Hindlimb muscle (tissue), 1 donor: ENCODE data around the gene RPL22L1. TPM values are rescaled to one million over a fixed set of nuclear protein-coding genes. Genes with fewer than 3 reads are reported as not detected.
"Not testable (repeated sequence)": the region's sequence is repeated elsewhere in the genome, so short reads cannot be mapped to it uniquely, and the experiment has no call there.

ENCODE experiments used
- DNase-seq: peaks from one replicate; pipeline ENCODE4 v3.0.0-alpha.2; 2013
- polyA plus RNA-seq: library from polyadenylated mRNA; unstranded; fragments of 120-200 nt; gene quantifications from one replicate; pipeline ENCODE4 v1.2.1, GENCODE V29; 2013; ENCODE audit not compliant: insufficient read length

The RPL22L1 gene
- polyA plus RNA-seq, 1 donor: 53.2 TPM

DNA sequence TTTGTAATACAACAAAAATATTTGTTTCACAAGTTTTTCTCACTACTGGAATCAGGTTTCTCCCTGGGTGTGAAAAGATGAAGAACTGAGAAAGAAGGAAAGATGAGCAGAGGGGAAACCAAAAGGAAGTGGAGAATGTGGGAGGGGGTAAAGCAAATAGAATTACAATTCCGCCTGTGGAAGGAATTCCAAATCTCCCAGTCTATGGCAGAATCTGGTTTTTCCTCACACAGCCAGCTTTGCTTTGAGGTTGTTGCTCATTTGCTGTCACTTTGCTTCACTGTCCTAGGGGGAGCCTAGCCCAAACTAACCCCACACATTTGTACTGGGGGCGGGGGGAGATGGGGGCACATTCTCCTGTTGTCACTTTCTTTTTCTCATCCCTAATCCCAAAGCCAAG is 43.9 kb downstream of the RPL22L1 start:
- no peak for DNase-seq

DNA sequence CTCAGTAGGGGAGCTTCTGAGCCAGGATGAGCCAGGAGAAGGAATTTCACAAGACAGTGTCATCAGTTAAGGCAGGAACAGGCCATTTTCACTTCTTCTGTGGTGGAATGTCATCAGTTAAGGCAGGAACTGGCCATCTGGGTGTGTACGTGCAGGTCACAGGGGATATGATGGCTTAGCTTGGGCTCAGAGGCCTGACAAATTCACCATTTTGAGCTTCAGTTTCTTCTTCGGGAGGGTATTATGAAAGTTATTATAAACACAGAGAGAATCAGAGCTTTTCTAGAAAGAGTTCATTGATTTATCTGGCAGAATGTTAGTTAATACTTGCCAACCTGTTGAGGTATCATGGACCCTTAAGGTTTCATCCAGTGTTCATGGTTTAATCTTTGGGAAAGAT is 46.4 kb downstream of the RPL22L1 start:
- DNase-seq: not testable (repeated sequence)

DNA sequence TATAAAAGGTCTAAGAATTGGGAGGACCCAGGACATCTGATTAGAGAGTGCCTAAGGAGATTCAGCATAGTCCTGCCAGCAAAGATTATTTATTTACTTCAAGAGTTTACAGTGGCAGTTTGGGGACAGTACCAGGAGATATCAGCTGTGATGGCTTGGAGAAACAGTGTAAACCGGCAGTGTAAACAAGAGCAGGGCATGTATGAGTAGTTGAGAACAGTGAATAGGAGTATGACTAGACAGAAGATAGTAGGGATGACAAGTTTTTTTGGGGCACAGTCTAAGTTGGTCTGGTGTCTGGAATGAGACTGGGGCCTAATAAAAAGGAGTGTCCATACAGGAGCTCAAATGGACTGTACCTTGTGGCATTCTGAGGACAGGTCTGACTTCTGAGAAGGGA is 51.7 kb downstream of the RPL22L1 start:
- DNase-seq: not testable (repeated sequence)

- DNase-seq: not testable (repeated sequence)
Observed at GRCh38 chr3:170817471-170817870, 52.5 kb downstream of the RPL22L1 start.

DNA sequence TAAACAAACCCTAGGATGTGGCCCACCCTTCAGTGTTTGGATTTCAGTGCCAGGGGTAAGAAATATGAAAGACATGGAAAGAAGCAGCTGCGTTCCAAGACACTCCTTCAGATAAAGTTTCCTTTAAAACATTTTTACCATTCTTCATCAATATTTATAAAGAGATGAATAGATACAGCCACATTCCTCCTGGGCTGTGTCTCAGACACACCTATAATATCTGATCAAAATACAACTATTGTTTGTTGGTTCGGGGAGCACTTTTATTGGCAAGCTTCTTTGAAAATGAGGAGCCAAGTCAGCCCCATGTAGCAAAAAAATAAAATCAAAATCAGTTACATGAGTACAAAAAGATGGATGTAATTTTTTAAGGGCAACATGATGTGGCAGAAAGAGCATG is 53.2 kb downstream of the RPL22L1 start:
- DNase-seq: no peak

DNA sequence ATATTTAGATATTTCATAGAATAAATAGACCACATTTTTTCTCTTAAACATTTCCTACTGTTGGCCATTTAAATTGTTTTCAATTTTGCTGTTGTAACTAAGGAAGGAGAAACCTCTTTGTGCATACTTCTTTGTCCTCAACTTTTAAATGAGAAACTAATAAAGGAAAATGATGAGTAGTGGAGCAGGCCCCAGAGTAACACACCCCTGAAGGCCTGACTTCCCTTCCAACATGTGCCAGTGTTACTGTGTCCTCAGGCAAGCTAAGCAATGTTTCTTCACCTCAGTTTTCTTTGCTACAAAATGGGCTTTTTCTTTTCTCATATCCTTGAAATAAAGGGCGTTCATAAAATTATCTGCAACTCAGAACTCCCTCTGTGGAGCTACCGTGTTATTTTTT is 53.7 kb downstream of the RPL22L1 start:
- DNase-seq: no peak

DNA sequence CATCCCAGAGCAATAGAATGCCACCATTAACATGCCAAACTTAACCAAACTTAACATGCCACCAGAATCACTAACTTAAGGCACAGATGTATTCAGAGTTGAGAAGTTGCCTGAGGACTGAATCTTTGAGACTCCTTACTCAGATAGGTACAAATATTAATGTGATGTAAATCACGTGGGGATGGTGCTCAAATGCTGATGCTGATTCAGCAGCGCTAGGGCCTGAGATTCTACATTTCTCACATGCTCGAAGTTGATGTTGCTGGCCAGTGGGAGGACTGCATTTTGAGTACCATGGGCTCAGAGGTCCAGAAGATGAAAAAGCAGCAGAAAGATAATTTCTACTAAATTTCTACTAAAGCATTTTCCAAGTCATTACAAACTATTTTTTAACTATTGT is 54.1 kb downstream of the RPL22L1 start:
- DNase-seq: no peak

- DNase-seq: no peak
Observed at GRCh38 chr3:170815340-170815739, 54.7 kb downstream of the RPL22L1 start.

Other genes with a start within 250 kb of the RPL22L1 start
- gene EIF5A2, start 38.4 kb upstream of the RPL22L1 start, polyA plus RNA-seq: 4.1 TPM
- gene SLC2A2, start 156.5 kb upstream of the RPL22L1 start, polyA plus RNA-seq: not detected